ENCODE measurements around the gene SLC2A6.

The SLC2A6 gene

GRCh38 chr9:133495327-133496293, 16.7 kb upstream of the SLC2A6 start:
- DNase-seq = no peak

DNA sequence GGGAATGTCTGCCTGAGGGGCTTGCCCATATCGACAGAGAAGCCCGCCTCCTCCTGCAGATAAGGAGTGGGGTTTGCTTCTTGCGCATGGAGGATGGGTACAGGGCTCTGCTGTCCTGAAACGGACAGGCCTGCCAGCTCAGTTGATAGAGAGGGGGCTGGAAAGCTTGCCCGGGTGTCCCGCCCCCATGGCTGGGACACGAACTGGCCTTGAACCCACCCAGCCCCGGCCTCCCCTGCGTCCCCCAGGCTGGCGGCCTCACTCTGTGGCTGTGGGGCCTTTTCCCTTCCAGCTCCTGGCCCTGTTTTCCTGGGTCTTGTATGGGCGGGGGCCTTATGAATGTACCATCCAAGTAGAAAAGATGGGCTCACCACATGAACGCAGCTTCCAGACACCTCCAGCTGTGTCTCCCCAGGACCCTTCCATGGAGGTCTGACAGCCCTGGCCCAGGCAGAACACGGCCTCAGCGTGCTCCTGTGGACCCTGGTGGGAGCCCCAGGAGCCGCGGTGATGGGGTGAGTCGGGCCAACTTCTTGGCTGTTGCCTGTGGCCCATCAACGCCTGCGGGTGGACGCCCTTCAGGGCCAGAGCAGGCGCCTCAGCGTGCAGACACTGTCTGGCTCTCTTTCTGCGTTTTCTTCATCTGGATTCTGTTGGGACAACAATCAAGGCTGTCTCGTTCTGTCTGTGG, 15.9 kb upstream of the SLC2A6 start:
- DNase-seq = no peak

GRCh38 chr9:133493845-133494540, 15.1 kb upstream of the SLC2A6 start:
- DNase-seq = no peak

DNA sequence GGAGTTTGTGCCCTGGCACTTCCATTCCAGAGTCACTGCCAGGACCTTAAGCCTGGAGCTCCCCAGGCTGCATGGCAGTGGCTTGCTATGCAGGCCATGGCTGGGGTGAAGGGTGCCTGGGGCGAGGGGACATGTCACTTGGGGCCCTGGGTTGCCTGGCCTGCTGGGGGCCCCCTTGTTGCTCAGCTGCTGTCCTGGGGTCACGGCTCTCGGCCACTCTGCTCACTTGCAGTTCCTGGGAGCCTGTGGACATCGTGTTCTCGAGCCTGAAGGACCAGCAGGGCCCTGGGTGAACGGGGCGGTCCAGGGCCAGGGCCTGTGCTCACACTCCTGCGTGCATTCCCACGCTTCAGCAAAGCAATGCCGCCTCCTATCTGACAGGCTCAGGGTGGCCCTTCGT, 14.5 kb upstream of the SLC2A6 start:
- no peak for DNase-seq

DNA sequence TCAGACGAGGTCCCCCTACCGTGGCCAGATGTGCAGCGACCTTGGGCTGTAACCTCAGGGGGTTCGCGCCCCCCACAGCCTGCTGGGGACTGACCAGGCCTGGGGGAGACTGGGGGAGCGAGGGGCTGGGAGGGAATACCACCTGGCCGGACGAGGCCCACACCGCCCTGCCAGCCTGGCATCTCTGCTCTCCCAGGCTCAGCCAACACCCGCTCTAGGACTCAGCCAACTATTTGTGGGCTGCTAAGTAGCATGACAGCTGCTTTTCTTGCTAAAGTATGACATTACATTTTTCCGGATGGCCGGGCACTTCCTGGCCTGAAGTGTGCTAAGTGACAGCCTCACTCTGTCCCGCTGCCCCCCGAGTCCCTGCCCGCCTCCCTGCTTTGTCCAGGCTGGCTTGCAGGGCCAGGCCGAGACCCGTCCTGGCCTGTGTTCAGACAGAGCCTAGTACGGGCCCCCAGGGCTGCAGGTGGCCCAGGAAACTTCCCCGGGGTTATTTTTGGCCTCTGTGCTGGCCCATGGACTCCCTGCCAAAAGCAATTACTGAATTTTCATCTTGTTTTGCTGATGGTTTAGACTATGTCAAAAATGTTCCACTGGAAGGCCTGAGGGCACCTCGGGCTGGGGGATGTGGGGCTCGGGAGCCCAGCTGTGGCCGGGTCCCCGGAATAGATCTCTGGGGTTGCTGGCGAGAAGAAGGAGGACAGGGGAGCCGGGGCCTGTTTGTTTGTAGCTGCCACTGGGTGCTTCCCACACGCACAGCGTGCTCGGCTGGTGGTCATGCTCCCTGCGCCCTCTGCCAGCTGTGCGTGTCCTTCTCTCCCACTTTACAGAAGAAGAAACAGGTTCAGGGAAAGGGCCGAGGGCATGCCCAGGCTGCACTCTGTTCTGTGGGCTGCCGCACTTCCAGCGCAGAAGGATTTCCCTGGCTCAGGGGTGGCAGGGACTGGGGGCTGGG, 13.4 kb upstream of the SLC2A6 start:
- no peak for DNase-seq

GRCh38 chr9:133491656-133491925, 12.7 kb upstream of the SLC2A6 start:
- DNase-seq = no peak

DNA sequence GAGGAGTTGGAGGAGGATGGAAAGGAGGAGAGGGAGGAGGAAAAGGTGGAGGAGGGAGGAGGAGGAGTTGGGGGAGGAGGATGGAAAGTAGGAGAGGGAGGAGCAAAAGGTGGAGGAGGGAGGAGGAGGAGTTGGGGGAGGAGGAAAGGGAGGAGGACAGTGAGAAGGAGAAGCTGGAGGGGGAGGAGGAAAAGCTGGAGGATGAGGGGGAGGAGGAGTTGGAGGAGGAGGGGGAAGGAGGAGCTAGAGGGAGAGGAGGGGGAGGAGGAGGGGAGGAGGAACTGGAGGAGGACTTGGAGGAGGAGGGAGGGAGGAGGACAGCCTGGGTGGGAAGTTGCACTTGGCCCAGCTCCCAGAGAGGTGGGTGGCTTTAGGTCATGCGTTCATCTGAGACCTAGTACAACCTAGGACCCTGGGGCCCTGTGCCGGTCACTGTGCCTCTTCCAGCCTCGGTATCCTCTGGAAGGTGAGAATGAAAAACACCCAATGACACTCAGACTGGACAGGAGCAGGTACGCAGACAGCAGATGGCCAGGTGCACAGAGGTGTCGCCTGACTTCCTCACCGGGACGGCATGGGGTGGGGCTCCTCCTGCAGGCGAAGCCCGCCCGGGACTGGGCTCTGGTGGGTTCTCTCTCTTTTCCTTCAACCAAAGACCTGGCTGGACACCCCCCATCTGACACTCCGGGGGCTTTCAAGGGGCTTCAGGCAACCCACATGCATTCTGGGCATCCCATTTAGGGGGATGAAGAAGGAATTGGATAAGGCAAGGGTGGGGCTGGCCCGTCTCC, 12.2 kb upstream of the SLC2A6 start:
- DNase-seq = no peak

DNA sequence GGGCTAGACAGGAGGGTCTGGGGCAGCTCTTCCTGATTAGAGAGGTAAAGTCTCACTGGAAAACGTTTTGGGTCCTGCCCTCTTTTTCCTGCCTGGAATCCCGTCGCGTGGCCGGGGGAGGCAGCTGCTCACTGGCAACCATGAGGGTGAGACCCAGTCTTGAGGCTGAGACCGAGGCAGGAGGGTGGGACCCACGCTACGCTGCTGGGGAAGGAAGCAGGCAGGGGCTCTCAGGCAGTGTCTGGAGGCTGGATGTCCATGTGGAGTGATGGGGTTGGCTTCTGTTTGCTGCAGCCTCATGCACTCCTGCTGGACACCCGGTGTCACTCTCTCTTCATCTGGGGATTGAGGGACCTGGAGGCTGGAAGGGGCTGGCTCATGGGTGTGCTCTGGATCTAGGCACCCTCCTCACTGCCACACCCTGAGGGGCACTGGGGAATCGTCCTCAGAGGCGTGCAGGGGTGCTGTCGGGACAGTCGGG, 11.3 kb upstream of the SLC2A6 start:
- DNase-seq = no peak

- no peak for DNase-seq
Measured at GRCh38 chr9:133489253-133490190, 10.6 kb upstream of the SLC2A6 start.

- DNase-seq = no peak
Measured at GRCh38 chr9:133488686-133489252, 9.9 kb upstream of the SLC2A6 start.

- DNase-seq = no peak
Measured at GRCh38 chr9:133487331-133487725, 8.4 kb upstream of the SLC2A6 start.

DNA sequence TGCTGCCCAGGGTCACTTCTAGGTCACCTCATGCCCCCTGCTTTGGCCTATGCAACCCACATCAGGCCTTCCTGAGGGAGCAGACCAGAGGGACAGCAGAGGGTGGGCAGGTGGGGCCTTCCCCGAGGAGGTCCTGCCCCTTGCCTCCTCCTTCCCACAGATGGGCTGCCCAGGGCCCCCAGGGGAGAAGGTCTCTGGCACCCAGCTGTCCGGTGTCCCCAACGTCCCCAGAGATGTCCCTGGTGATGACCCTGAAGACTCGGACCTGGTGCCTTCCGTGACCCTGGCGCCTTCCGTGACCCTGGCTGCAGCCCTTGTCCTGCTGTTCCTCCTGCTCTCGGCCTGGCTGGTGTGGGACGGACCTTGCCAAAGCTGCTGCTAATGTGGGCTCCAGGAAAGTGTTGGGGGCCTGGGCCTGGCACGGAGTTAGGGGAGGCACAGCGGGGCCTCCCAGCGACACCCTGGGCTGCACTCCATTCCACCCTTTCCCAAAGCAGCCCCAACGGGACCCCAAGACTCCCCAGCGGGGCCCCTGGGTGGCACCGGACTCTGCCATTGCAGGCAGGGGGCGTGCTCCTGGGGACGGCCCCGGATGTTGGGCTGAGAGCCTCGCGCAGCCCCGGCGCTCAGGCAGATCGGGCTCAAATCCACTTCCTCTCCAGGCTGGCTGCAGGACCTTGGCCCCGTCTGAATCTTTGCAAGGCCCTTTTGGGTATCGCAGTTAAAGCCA, 6.8 kb upstream of the SLC2A6 start:
- no peak for DNase-seq

- no peak for DNase-seq
Measured at GRCh38 chr9:133484671-133485437, 6.0 kb upstream of the SLC2A6 start.

DNA sequence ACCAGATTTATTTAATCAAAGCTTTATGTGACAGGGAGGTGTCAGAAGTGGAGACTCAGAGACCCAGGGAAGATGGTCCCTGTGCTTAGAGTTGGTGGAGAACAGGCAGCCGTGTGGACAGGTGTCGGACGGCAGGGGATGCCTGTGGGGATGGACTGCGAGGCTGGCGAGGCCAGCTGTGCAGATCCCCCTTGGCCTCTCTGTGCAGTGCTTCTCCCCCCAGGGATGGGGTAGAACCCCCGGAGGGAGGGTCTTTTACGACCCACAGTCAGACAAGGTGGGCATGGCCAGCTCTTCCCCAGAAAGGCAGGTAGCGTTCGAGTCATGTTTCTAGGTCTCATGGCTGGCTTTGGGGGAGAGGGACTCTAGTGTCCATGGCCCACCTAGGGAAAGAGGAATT, 4.7 kb upstream of the SLC2A6 start:
- no peak for DNase-seq

GRCh38 chr9:133477992-133478850, 678 bp downstream of the SLC2A6 start:
- no peak for DNase-seq

GRCh38 chr9:133477461-133477860, 1.4 kb downstream of the SLC2A6 start:
- DNase-seq = no peak

GRCh38 chr9:133476941-133477340, 2.0 kb downstream of the SLC2A6 start:
- DNase-seq = no peak

Measured in activated T-cell treated with anti-CD3 and anti-CD28 coated beads for 4 hours (primary cell).